Activated CD8-positive, alpha-beta T cell treated with anti-CD3 and anti-CD28 coated beads for 36 hours (primary cell): Measurements from ENCODE around the gene HOXA5. TPM values are rescaled to one million over a fixed set of nuclear protein-coding genes. Genes with fewer than 3 reads are reported as not detected.

Experiments
- ATAC-seq: fragments of 200-7000 bp; cut with Tn5 transposase; one replicate; pipeline ENCODE4 v1.10.0; 2021; ENCODE audit warnings: mild to moderate bottlenecking, moderate library complexity
- CTCF ChIA-PET: fragments of 350-600 bp; sonication (Branson Sonifier 250); formaldehyde crosslinking; loops from one replicate; lab custom pipeline; 2021; ENCODE audit warnings: antibody characterized with exemption; lab: Charles Lee
- POLR2A ChIA-PET: fragments of 350-600 bp; sonication (Branson Sonifier 250); formaldehyde crosslinking; loops from one replicate; lab custom pipeline; 2021; ENCODE audit warnings: antibody characterized with exemption; lab: Charles Lee
- DNase-seq: peaks from one replicate; pipeline ENCODE4 v3.0.0-alpha.2; 2020
- H3K27ac Mint-ChIP-seq: one replicate; pipeline ENCODE4 v1.8.0; 2021; ENCODE audit warnings: mild to moderate bottlenecking, mixed read lengths
- H3K27me3 Mint-ChIP-seq: one replicate; pipeline ENCODE4 v1.8.0; 2021; ENCODE audit warnings: mixed read lengths
- H3K36me3 Mint-ChIP-seq: one replicate; pipeline ENCODE4 v1.8.0; 2021; ENCODE audit warnings: low read depth, mixed read lengths
- H3K4me1 Mint-ChIP-seq: one replicate; pipeline ENCODE4 v1.8.0; 2021; ENCODE audit warnings: low read depth, mixed read lengths
- H3K4me3 Mint-ChIP-seq: one replicate; pipeline ENCODE4 v1.8.0; 2021; ENCODE audit warnings: mild to moderate bottlenecking, moderate library complexity, mixed read lengths
- H3K9me3 Mint-ChIP-seq: one replicate; pipeline ENCODE4 v1.8.0; 2021; ENCODE audit warnings: mixed read lengths
- intact Hi-C: fragments of 100-400 bp; cut with micrococcal nuclease; formaldehyde crosslinking; loops from one replicate; pipeline ENCODE4 v1.10.0; 2022
- total RNA-seq, 2 experiments: library from RNA; stranded (reverse); gene quantifications; one replicate each; pipeline ENCODE4 v1.2.3, GENCODE V29; 2021
- TF ChIP-seq, protein P1 (sequence below): fragments of 200-600 bp; IDR thresholded peaks from one replicate; pipeline ENCODE4 v1.8.0; 2022; ENCODE audit warnings: antibody characterized with exemption, mild to moderate bottlenecking

The HOXA5 gene
- total RNA-seq, 2 experiments from 2014 or later, result not detected

DNA sequence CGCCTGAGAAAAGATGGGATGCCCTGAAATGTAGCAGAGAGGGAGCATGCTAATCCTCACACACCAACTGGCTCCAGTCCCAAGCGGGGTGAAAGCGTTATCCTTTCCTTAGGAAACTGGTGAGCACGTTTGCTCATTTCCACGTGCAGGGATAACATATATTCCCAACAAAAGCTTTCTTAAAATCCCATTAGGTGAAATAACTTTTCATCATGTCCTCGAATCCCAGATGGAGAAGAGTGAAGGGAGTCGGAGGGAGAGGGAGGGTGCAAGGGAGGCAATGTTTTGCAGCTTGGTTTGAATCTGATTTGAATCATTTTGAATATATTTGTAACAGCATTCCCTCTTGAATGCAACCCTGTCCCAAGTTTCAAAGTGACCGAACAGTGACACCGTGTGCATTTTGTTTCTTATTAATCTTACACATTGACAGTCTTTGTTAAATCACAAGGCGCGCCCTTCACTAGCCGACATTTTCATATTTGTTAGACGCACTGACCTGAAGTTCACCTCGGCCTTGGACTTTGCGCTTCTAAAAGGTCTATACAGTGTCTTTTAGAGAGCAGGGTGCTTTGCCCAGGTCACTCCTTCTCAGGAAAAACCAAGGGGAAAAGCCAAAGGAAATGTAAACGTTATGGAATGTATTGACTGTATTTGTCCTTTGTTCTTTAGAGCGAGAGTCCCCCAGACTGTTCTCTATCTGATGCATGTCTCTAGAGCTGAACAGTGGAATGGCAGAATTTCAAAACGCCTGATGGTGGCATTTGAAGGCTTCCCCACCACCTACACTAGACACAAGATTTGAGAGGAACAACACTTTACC lies 9.9 kb downstream of the HOXA5 start:
- intact Hi-C loops, result no loop called here
- ChIA-PET POLR2A (no interaction called here), CTCF (interaction anchor here (2.3 kb wide), 1 partner anchor 28 kb away, joined by 8 read pairs; no protein-coding TSS in a partner anchor)
- Mint-ChIP-seq H3K27ac (no peak overlapping the region), H3K36me3 (peaks cover 3% of the 10 kb centered on the region), H3K9me3 (no peaks in the 10 kb centered on the region), H3K4me1 (peaks cover 19% of the 10 kb centered on the region), H3K27me3 (peaks cover 37% of the 10 kb centered on the region), H3K4me3 (no peak overlapping the region)
- TF ChIP-seq, protein P1, sequence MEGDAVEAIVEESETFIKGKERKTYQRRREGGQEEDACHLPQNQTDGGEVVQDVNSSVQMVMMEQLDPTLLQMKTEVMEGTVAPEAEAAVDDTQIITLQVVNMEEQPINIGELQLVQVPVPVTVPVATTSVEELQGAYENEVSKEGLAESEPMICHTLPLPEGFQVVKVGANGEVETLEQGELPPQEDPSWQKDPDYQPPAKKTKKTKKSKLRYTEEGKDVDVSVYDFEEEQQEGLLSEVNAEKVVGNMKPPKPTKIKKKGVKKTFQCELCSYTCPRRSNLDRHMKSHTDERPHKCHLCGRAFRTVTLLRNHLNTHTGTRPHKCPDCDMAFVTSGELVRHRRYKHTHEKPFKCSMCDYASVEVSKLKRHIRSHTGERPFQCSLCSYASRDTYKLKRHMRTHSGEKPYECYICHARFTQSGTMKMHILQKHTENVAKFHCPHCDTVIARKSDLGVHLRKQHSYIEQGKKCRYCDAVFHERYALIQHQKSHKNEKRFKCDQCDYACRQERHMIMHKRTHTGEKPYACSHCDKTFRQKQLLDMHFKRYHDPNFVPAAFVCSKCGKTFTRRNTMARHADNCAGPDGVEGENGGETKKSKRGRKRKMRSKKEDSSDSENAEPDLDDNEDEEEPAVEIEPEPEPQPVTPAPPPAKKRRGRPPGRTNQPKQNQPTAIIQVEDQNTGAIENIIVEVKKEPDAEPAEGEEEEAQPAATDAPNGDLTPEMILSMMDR, result no peak
- DNase-seq (no peak), ATAC-seq (no peak)

DNA sequence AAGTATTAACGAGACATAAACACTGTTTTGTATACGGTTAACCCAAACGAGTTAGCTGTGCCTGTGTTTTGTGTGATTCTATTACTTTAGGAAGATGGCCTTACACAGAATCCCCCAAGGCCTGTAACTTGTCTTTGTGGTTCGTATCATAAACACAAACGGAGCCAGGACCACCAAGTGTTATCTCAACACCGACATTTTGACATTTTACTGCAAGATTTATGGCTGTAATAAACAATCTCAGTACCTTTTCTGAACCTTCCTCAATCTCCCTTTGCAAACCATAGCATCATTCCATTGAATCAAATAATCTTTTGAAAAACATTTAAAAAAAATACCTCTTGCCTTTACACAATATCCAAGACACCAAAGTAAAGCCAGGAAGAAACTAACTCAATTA lies 10.5 kb downstream of the HOXA5 start:
- Mint-ChIP-seq H3K4me1 (peaks cover 19% of the 10 kb centered on the region), H3K27ac (no peak overlapping the region), H3K36me3 (peaks cover 3% of the 10 kb centered on the region), H3K9me3 (no peaks in the 10 kb centered on the region), H3K4me3 (no peak overlapping the region), H3K27me3 (peaks cover 37% of the 10 kb centered on the region)
- CTCF ChIA-PET, result interaction anchor here (1.5 to 2.3 kb wide), 2 partner anchors 22 to 29 kb away, joined by 4 to 8 read pairs; no protein-coding TSS in a partner anchor
- ATAC-seq (no peak), DNase-seq (no peak)
- POLR2A ChIA-PET, result no interaction called here
- intact Hi-C loops, result no loop called here
- TF ChIP-seq, protein P1, result no peak

DNA sequence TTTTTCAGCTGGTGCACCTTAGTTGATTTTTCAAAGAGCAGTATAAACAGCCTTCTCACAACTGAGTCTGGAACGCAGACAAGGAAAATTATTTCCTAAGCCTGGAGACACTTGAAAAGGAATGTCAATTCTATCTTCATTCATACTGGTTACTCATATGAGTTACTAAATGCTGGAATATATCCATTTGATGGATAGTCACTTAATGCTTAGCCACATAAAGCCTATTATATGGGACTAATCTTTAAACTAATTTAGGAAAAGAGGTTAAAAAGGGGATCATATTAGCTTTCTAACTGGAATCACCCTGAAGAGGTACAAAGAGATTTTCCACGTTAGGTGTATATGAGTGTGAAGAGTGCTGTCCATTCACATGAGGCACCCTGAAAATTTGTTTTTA lies 11.3 kb downstream of the HOXA5 start:
- H3K36me3 Mint-ChIP-seq, result peaks cover 3% of the 10 kb centered on the region
- no peak for ATAC-seq
- no peak overlapping the region for H3K4me3 Mint-ChIP-seq
- no peaks in the 10 kb centered on the region for H3K9me3 Mint-ChIP-seq
- TF ChIP-seq, protein P1, result no peak
- no peak for DNase-seq
- peaks cover 19% of the 10 kb centered on the region for H3K4me1 Mint-ChIP-seq
- intact Hi-C loops, result no loop called here
- peaks cover 32% of the 10 kb centered on the region for H3K27me3 Mint-ChIP-seq
- ChIA-PET CTCF (interaction anchor here (0.8 to 1.5 kb wide), 3 partner anchors 9 to 23 kb away, joined by 3 to 4 read pairs (median 3); no protein-coding TSS in a partner anchor), POLR2A (no interaction called here)
- H3K27ac Mint-ChIP-seq, result no peak overlapping the region

DNA sequence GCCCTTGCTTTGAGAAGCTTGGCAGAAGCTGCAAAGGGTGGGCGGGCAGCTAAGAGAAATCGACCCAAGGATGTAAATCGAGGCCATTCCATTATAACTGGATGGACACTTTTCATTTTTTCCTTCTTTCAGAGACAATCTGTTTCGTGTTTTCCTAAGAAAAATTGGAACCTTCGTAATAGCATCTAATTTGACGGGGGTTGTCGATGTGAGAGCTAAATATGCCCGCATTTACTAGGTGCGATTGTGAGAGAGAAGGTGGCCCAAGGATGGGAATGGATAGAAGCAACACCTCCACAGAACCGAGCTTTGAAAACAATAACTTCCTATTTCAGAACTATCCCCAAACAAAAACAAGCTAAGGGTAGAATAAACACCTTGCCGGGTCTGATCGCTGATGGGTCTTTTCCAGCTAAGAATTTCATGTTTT lies 12.1 kb downstream of the HOXA5 start:
- ChIA-PET POLR2A (no interaction called here), CTCF (interaction anchor here (0.8 to 1.5 kb wide), 4 partner anchors 10 to 24 kb away, joined by 3 to 5 read pairs (median 4); partner anchors contain the start of gene HOXA5)
- peaks cover 32% of the 10 kb centered on the region for H3K27me3 Mint-ChIP-seq
- H3K9me3 Mint-ChIP-seq, result no peaks in the 10 kb centered on the region
- peak overlapping the region; percentile 60 for H3K4me3 Mint-ChIP-seq
- no peak overlapping the region for H3K27ac Mint-ChIP-seq
- peaks cover 3% of the 10 kb centered on the region for H3K36me3 Mint-ChIP-seq
- DNase-seq (no peak), ATAC-seq (no peak)
- TF ChIP-seq, protein P1, result no peak
- H3K4me1 Mint-ChIP-seq, result peaks cover 19% of the 10 kb centered on the region
- intact Hi-C loops, result no loop called here
